H1 (cell line): Measurements from ENCODE around the gene IL6ST. TPM values are rescaled to one million over a fixed set of nuclear protein-coding genes. Genes with fewer than 3 reads are reported as not detected.

Source experiments
- CTCF ChIA-PET: fragments of 300-600 bp; sonication (Branson Sonifier 250); formaldehyde crosslinking; loops from one replicate; lab custom pipeline; 2021; ENCODE audit not compliant: partially characterized antibody; lab: Charles Lee
- POLR2A ChIA-PET: fragments of 300-600 bp; sonication (Branson Sonifier 250); formaldehyde crosslinking; loops from one replicate; lab custom pipeline; 2021; ENCODE audit warnings: inconsistent platforms; ENCODE audit not compliant: partially characterized antibody; lab: Charles Lee
- DNase-seq, 2 experiments: peaks; one replicate each; pipeline versions ENCODE4 v3.0.0 to v3.0.0-alpha.2; 2010 to 2022; ENCODE audit warnings: low spot score in 2 of 2, low read depth in 1 of 2, mixed read lengths in 1 of 2
- FAIRE-seq: peaks from 2 replicates; lab custom pipeline; 2011; peaks lifted over from hg19 to GRCh38; lab: Jason Lieb, UNC
- H2AFZ ChIP-seq: 2 replicates; pipeline ENCODE4 v1.8.1; 2012; ENCODE audit warnings: low read length, inconsistent platforms
- H2AK5ac ChIP-seq: 2 replicates; pipeline ENCODE4 v1.6.1; 2013; ENCODE audit warnings: low read depth, low read length
- H2BK120ac ChIP-seq: replicated peaks from 2 replicates; pipeline ENCODE3; 2013; ENCODE audit warnings: low read depth, low read length, inconsistent platforms
- H2BK12ac ChIP-seq: 2 replicates; pipeline ENCODE4 v1.6.1; 2013; ENCODE audit warnings: low read depth, low read length
- H2BK15ac ChIP-seq: 2 replicates; pipeline ENCODE4 v1.6.1; 2013; ENCODE audit warnings: low read length
- H2BK20ac ChIP-seq: 2 replicates; pipeline ENCODE4 v1.6.1; 2013; ENCODE audit warnings: low read length
- H2BK5ac ChIP-seq: 2 replicates; pipeline ENCODE4 v1.6.1; 2013; ENCODE audit warnings: low read depth, low read length
- H3K14ac ChIP-seq: 2 replicates; pipeline ENCODE4 v1.6.1; 2013; ENCODE audit warnings: inconsistent platforms; ENCODE audit not compliant: insufficient read length
- H3K18ac ChIP-seq: 2 replicates; pipeline ENCODE4 v1.6.1; 2013; ENCODE audit warnings: low read length; ENCODE audit errors: extremely low read depth
- H3K23ac ChIP-seq: 2 replicates; pipeline ENCODE4 v1.6.1; 2013; ENCODE audit warnings: inconsistent platforms; ENCODE audit not compliant: insufficient read length
- H3K23me2 ChIP-seq: 2 replicates; pipeline ENCODE4 v1.6.1; 2013; ENCODE audit warnings: low read depth, low read length
- H3K27ac ChIP-seq: 2 replicates; pipeline ENCODE4 v1.6.1; 2011; ENCODE audit warnings: low read depth, low read length, inconsistent platforms
- H3K27me3 ChIP-seq, 4 experiments: replicated peaks in 1 of 4; 1 replicate in 1 of 4; 2 replicates in 3 of 4; pipeline versions ENCODE4 v1.6.1 to v1.8.1; 2011 to 2013; ENCODE audit warnings: low read length in 3 of 4, mild to moderate bottlenecking in 3 of 4, inconsistent platforms in 2 of 4, mixed read lengths in 2 of 4, moderate library complexity in 1 of 4; ENCODE audit not compliant: control insufficient read depth in 3 of 4, insufficient read depth in 3 of 4; ENCODE audit errors: extremely low read depth in 1 of 4
- H3K36me3 ChIP-seq, 4 experiments: 2 replicates each; pipeline versions ENCODE4 v1.6.1 to v1.8.1; 2011 to 2013; ENCODE audit warnings: mild to moderate bottlenecking in 4 of 4, low read length in 3 of 4, moderate library complexity in 2 of 4, control low read depth in 1 of 4, inconsistent platforms in 1 of 4; ENCODE audit not compliant: insufficient read depth in 4 of 4, control insufficient read depth in 2 of 4
- H3K4ac ChIP-seq: replicated peaks from 2 replicates; pipeline ENCODE3; 2013; ENCODE audit warnings: low read length, low read depth, mixed read lengths, inconsistent platforms; ENCODE audit not compliant: insufficient read length
- H3K4me1 ChIP-seq, 4 experiments: replicated peaks in 1 of 4; 1 replicate in 1 of 4; 2 replicates in 3 of 4; pipeline versions ENCODE4 v1.6.1 to v1.8.1; 2011 to 2013; ENCODE audit warnings: low read length in 3 of 4, inconsistent platforms in 2 of 4, mixed read lengths in 1 of 4; ENCODE audit not compliant: insufficient read depth in 4 of 4, control insufficient read depth in 3 of 4
- H3K4me2 ChIP-seq, 2 experiments: 2 replicates each; pipeline versions ENCODE4 v1.6.1 to v1.8.1; 2011 to 2013; ENCODE audit warnings: low read depth in 2 of 2, low read length in 2 of 2, control low read depth in 1 of 2, inconsistent platforms in 1 of 2, mild to moderate bottlenecking in 1 of 2; ENCODE audit not compliant: insufficient read depth in 1 of 2
- H3K4me3 ChIP-seq, 4 experiments: fragments of 200-600, 300-600 bp in 1 of 4; sonication (generic), shearing (Covaris generic), sonication (Bioruptor Twin) in 1 of 4; 2 replicates each; pipeline versions ENCODE4 v1.5.1 to v1.8.1; 2011 to 2016; ENCODE audit warnings: low read length in 4 of 4, low read depth in 3 of 4, control low read depth in 2 of 4, inconsistent platforms in 2 of 4, mild to moderate bottlenecking in 2 of 4, mixed read lengths in 1 of 4, moderate library complexity in 1 of 4; ENCODE audit not compliant: insufficient read depth in 2 of 4; ENCODE audit errors: extremely low read depth in 1 of 4
- H3K56ac ChIP-seq: replicated peaks from 2 replicates; pipeline ENCODE3; 2013; ENCODE audit warnings: low read depth, mild to moderate bottlenecking, mixed read lengths, low read length, inconsistent platforms; ENCODE audit not compliant: insufficient read length
- H3K79me1 ChIP-seq: 2 replicates; pipeline ENCODE4 v1.6.1; 2013; ENCODE audit warnings: low read depth, low read length, control low read depth
- H3K79me2 ChIP-seq, 2 experiments: 2 replicates each; pipeline versions ENCODE4 v1.6.1 to v1.8.1; 2012 to 2013; ENCODE audit warnings: low read length in 2 of 2, mild to moderate bottlenecking in 2 of 2, inconsistent platforms in 1 of 2; ENCODE audit not compliant: insufficient read depth in 2 of 2, control insufficient read depth in 1 of 2
- H3K9ac ChIP-seq, 4 experiments: replicated peaks in 1 of 4; 1 replicate in 1 of 4; 2 replicates in 3 of 4; pipeline versions ENCODE4 v1.6.1 to v1.8.1; 2011 to 2013; ENCODE audit warnings: low read depth in 3 of 4, low read length in 3 of 4, control low read depth in 2 of 4, mild to moderate bottlenecking in 2 of 4, moderate library complexity in 2 of 4, inconsistent platforms in 1 of 4; ENCODE audit errors: extremely low read depth in 1 of 4
- H3K9me3 ChIP-seq, 2 experiments: 2 replicates each; pipeline versions ENCODE4 v1.6.1 to v1.8.1; 2012 to 2013; ENCODE audit warnings: mild to moderate bottlenecking in 2 of 2, moderate library complexity in 2 of 2, control low read depth in 1 of 2, inconsistent platforms in 1 of 2, low read depth in 1 of 2, low read length in 1 of 2, mixed read lengths in 1 of 2; ENCODE audit not compliant: insufficient read depth in 2 of 2
- H4K20me1 ChIP-seq, 2 experiments: replicated peaks in 1 of 2; 2 replicates each; pipeline versions ENCODE3 to v1.8.1; 2011 to 2013; ENCODE audit warnings: inconsistent platforms in 2 of 2, low read length in 2 of 2, mild to moderate bottlenecking in 1 of 2; ENCODE audit not compliant: insufficient read depth in 2 of 2, control insufficient read depth in 1 of 2
- H4K5ac ChIP-seq: 2 replicates; pipeline ENCODE4 v1.6.1; 2013; ENCODE audit warnings: low read length, low read depth, mixed read lengths, inconsistent platforms; ENCODE audit not compliant: insufficient read length
- H4K8ac ChIP-seq: 2 replicates; pipeline ENCODE4 v1.8.0; 2013; ENCODE audit warnings: mild to moderate bottlenecking, moderate library complexity, low read length, inconsistent platforms; ENCODE audit not compliant: insufficient read depth; ENCODE audit errors: extremely low read depth
- H4K91ac ChIP-seq: replicated peaks from 2 replicates; pipeline ENCODE3; 2013; ENCODE audit warnings: low read length, mixed read lengths, inconsistent platforms; ENCODE audit not compliant: insufficient read length
- BACH1 ChIP-seq: IDR thresholded peaks from 2 replicates; pipeline ENCODE4 v1.6.1; 2012; ENCODE audit warnings: low read length, improper control_type of control experiment
- CBX5 ChIP-seq: fragments of 300-800, 300-1000 bp; sonication (generic); IDR thresholded peaks from 2 replicates; pipeline ENCODE4 v1.7.1; 2016; ENCODE audit warnings: antibody characterized with exemption, low read length, low read depth
- CEBPB ChIP-seq: IDR thresholded peaks from 2 replicates; pipeline ENCODE4 v1.6.1; 2012; ENCODE audit warnings: low read depth, low read length
- CHD2 ChIP-seq: IDR thresholded peaks from 2 replicates; pipeline ENCODE4 v1.6.1; 2012; ENCODE audit warnings: low read length, improper control_type of control experiment
- GTF2F1 ChIP-seq: IDR thresholded peaks from 2 replicates; pipeline ENCODE4 v1.6.1; 2012; ENCODE audit warnings: low read depth, low read length, improper control_type of control experiment, borderline replicate concordance
- HDAC6 ChIP-seq: IDR thresholded peaks from one replicate; pipeline ENCODE4 v1.7.1; 2012; ENCODE audit warnings: low read depth, mild to moderate bottlenecking, inconsistent platforms, low read length, moderate library complexity
- JUN ChIP-seq: IDR thresholded peaks from 2 replicates; pipeline ENCODE4 v1.6.1; 2011; ENCODE audit warnings: low read depth, mild to moderate bottlenecking, improper control_type of control experiment, low read length
- SAP30 ChIP-seq: fragments of 300-600 bp; sonication (generic); IDR thresholded peaks from 2 replicates; pipeline ENCODE4 v1.7.1; 2012; ENCODE audit warnings: low read length, moderate library complexity, mild to moderate bottlenecking, inconsistent platforms; ENCODE audit not compliant: insufficient read depth, insufficient replicate concordance
- SIRT6 ChIP-seq: IDR thresholded peaks from one replicate; pipeline ENCODE4 v1.7.1; 2012; ENCODE audit warnings: low read length, inconsistent platforms
- SP2 ChIP-seq: IDR thresholded peaks from 2 replicates; pipeline ENCODE4 v1.6.1; 2012; ENCODE audit warnings: mild to moderate bottlenecking, low read length, inconsistent platforms
- SUZ12 ChIP-seq: fragments of 200-600 bp; sonication (generic); IDR thresholded peaks from 2 replicates; pipeline ENCODE4 v1.6.1; 2012; ENCODE audit warnings: mild to moderate bottlenecking, inconsistent platforms, low read length, moderate library complexity, mixed read lengths
- TAF1 ChIP-seq: IDR thresholded peaks from 2 replicates; pipeline ENCODE4 v1.6.1; 2011; ENCODE audit warnings: mild to moderate bottlenecking, low read depth, low read length
- TBP ChIP-seq: IDR thresholded peaks from 2 replicates; pipeline ENCODE4 v1.6.1; 2011; ENCODE audit warnings: low read depth, low read length, improper control_type of control experiment
- WGBS, 2 experiments: shearing (Covaris generic) in 1 of 2; methylation state at CpG; one replicate each; pipeline versions ENCODE4 v1.1.6 to v1.1.7; 2013 to 2015; ENCODE audit warnings: low lambda C conversion rate in 2 of 2, mixed read lengths in 2 of 2, inconsistent platforms in 1 of 2, low coverage in 1 of 2, missing lambda C conversion rate in 1 of 2; ENCODE audit not compliant: insufficient replicate concordance in 2 of 2, insufficient coverage in 1 of 2, insufficient read length in 1 of 2; ENCODE audit errors: extremely low coverage in 1 of 2, missing lambda C conversion rate in 1 of 2; 5-methylcytosine and 5-hydroxymethylcytosine counted together
- polyA plus RNA-seq, 7 experiments: library from polyadenylated mRNA; depleted of rRNA in 3 of 7; stranded (reverse) in 5 of 7; unstranded in 2 of 7; fragments of >200 nt in 5 of 7; fragments of 200-250 nt in 2 of 7; gene quantifications; 1 replicate in 5 of 7; 2 replicates in 1 of 7; 4 replicates in 1 of 7; pipeline versions ENCODE4 v1.2.1 to v1.2.3, GENCODE V29; 2011 to 2013; ENCODE audit warnings: missing spikeins in 2 of 7, mixed read lengths in 2 of 7
- total RNA-seq: library from RNA; stranded (reverse); fragmentation: NEBNext Ultra II Directional; extraction: Animal tissue kit (Norgen Biotek cat#: 25700); gene quantifications from 2 replicates; pipeline ENCODE4 v1.2.1, GENCODE V29; 2021

IL6ST gene
- total and polyA plus RNA-seq, 2 of the 8 experiments (the other 6 are each of a cell fraction or from before 2014, with no cell fraction given) = 1.4 to 11.1 TPM

DNA sequence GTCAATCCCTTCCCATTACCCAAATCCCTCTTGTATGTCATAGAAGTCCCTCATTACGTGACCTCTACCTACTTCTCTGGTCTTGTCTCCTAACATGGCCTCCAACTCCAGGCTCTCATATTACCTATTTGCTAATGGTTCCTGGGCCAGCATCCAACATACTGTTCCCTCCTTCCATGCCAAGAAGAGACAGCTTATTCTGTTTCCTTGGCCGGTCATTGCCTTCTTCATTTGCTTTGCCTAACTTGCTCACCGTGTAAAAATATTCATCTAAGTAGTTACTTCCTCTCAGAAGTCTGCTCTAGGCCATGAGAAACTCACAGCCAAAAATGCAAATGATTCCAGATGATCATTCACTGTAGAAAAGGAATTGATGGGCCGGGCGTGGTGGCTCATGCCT is 8.9 kb upstream of the IL6ST start:
- Histone ChIP-seq H3K36me3 (no peaks in the 10 kb centered on the region), H4K8ac (no peak overlapping the region), H3K56ac (no peak overlapping the region), H3K27ac (no peak overlapping the region), H3K27me3 (no peaks in the 10 kb centered on the region), H2BK120ac (no peak overlapping the region), H3K14ac (no peak overlapping the region), H2AFZ (no peak overlapping the region), H2BK12ac (no peak overlapping the region), H2BK20ac (no peak overlapping the region), H3K9me3 (no peaks in the 10 kb centered on the region), H3K4me3 (no peak overlapping the region), H3K18ac (no peak overlapping the region), H3K79me2 (no peaks in the 10 kb centered on the region), H2AK5ac (no peak overlapping the region), H2BK5ac (no peak overlapping the region), H3K23ac (no peak overlapping the region), H4K91ac (no peak overlapping the region), H3K4me1 (no peaks in the 10 kb centered on the region), H4K5ac (no peak overlapping the region), H3K9ac (no peak overlapping the region), H3K4ac (peak overlapping the region; percentile 44), H2BK15ac (no peak overlapping the region), H4K20me1 (no peaks in the 10 kb centered on the region), H3K23me2 (no peaks in the 10 kb centered on the region), H3K4me2 (no peak overlapping the region), H3K79me1 (no peaks in the 10 kb centered on the region)
- 87% methylated on average over 5 of the region's 5 CpGs; no CpG with 5 or more reads in 1 of the 2 experiments for WGBS, 2 experiments
- ChIA-PET CTCF (interaction anchor here (1.5 kb wide), 1 partner anchor 19 kb away, joined by 4 read pairs; no protein-coding TSS in a partner anchor), POLR2A (interaction anchor here (2.1 kb wide), 1 partner anchor 9 kb away, joined by 8 read pairs; the partner anchor contains the start of gene IL6ST)
- DNase-seq (no peak), FAIRE-seq (no peak)
- TF ChIP-seq BACH1 (no peak), JUN (no peak), SAP30 (no peak), HDAC6 (no peak), TBP (no peak), CEBPB (no peak), TAF1 (no peak), SIRT6 (no peak), CHD2 (no peak), GTF2F1 (no peak), SP2 (no peak), SUZ12 (no peak), CBX5 (no peak)
